PC-9 (cell line): Measurements from ENCODE around the gene CALM3. TPM values are rescaled to one million over a fixed set of nuclear protein-coding genes. Genes with fewer than 3 reads are reported as not detected.

ENCODE experiments used
- BruUV-seq: library from RNA; stranded (reverse); fragments of 400-500 nt; replicated peaks from 2 replicates; lab custom pipeline; 2021; lab: Mats Ljungman, UMichigan
- CTCF ChIA-PET: fragments of 300-600 bp; sonication (Branson Sonifier 250); formaldehyde crosslinking; loops from one replicate; lab custom pipeline; 2022; ENCODE audit warnings: antibody characterized with exemption; lab: Charles Lee
- POLR2A ChIA-PET: fragments of 300-600 bp; sonication (Branson Sonifier 250); formaldehyde crosslinking; loops from one replicate; lab custom pipeline; 2022; ENCODE audit warnings: antibody characterized with exemption; ENCODE audit not compliant: unreplicated experiment; lab: Charles Lee
- DNase-seq, 2 experiments: peaks; one replicate each; pipeline versions ENCODE4 v3.0.0 to v3.0.0-alpha.2; 2015 to 2022; ENCODE audit warnings: mixed read lengths in 1 of 2
- H2AFZ ChIP-seq: fragments of 200-600 bp; sonication (generic); 2 replicates; pipeline ENCODE4 v1.8.1; 2017; ENCODE audit warnings: antibody characterized with exemption
- H3F3A ChIP-seq: fragments of 200-600 bp; sonication (generic); 2 replicates; pipeline ENCODE4 v1.8.1; 2017; ENCODE audit warnings: antibody characterized with exemption, mild to moderate bottlenecking, low read depth; ENCODE audit not compliant: insufficient read depth
- H3K27ac ChIP-seq: fragments of 200-600 bp; sonication (generic); 2 replicates; pipeline ENCODE4 v1.6.1; 2016; ENCODE audit warnings: mixed run types
- H3K27me3 ChIP-seq: fragments of 200-600 bp; sonication (generic); 2 replicates; pipeline ENCODE4 v1.6.1; 2016; ENCODE audit warnings: low read depth, mixed run types; ENCODE audit not compliant: insufficient read depth
- H3K36me3 ChIP-seq: fragments of 200-600 bp; sonication (generic); 2 replicates; pipeline ENCODE4 v1.6.1; 2016; ENCODE audit warnings: low read depth, mixed run types
- H3K4me1 ChIP-seq: fragments of 200-600 bp; sonication (generic); replicated peaks from 2 replicates; pipeline ENCODE4 v1.6.1; 2016; ENCODE audit warnings: mixed run types; ENCODE audit not compliant: insufficient read depth
- H3K4me2 ChIP-seq: fragments of 200-600 bp; sonication (generic); 2 replicates; pipeline ENCODE4 v1.6.1; 2017; ENCODE audit warnings: mixed run types
- H3K4me3 ChIP-seq: fragments of 200-600 bp; sonication (generic); 2 replicates; pipeline ENCODE4 v1.6.1; 2016; ENCODE audit warnings: mixed run types
- H3K79me2 ChIP-seq: fragments of 200-600 bp; sonication (generic); 2 replicates; pipeline ENCODE4 v1.6.1; 2017; ENCODE audit warnings: low read depth, mixed run types
- H3K9me2 ChIP-seq: fragments of 200-600 bp; sonication (generic); 2 replicates; pipeline ENCODE4 v1.8.1; 2017; ENCODE audit warnings: mild to moderate bottlenecking; ENCODE audit not compliant: insufficient read depth
- H3K9me3 ChIP-seq: fragments of 200-600 bp; sonication (generic); 2 replicates; pipeline ENCODE4 v1.8.1; 2016; ENCODE audit warnings: low read depth; ENCODE audit not compliant: insufficient read depth
- H4K20me1 ChIP-seq: fragments of 200-600 bp; sonication (generic); 2 replicates; pipeline ENCODE4 v1.8.1; 2017; ENCODE audit not compliant: insufficient read depth
- EZH2 ChIP-seq: fragments of 200-600 bp; sonication (generic); IDR thresholded peaks from 2 replicates; pipeline ENCODE4 v1.8.0; 2017; ENCODE audit warnings: antibody characterized with exemption, low read depth
- intact Hi-C: fragments of 100-400 bp; cut with micrococcal nuclease; formaldehyde crosslinking; loops from one replicate; pipeline ENCODE4 v1.10.0; 2022; ENCODE audit not compliant: unreplicated experiment
- total RNA-seq: library from RNA; stranded (reverse); gene quantifications from 2 replicates; pipeline ENCODE4 v1.2.3, GENCODE V29; 2021
- TF ChIP-seq, protein P1 (sequence below): fragments of 200-600 bp; sonication (generic); conservative IDR thresholded peaks from 2 replicates; pipeline ENCODE4 v1.6.1; 2017; ENCODE audit warnings: mixed run types, antibody characterized with exemption, mild to moderate bottlenecking, moderate library complexity

CALM3 gene
- total RNA-seq, 1 experiment from 2014 or later, result 239 TPM

GRCh38 chr19:46600384-46601317 lies 479 bp upstream of the CALM3 start:
- H4K20me1 ChIP-seq, result no peaks in the 10 kb centered on the region
- ChIA-PET POLR2A (interaction anchor here (0.6 to 0.7 kb wide), 4 partner anchors 24 to 324 kb away, joined by 3 to 8 read pairs (median 4); partner anchors contain the start of gene PTGIR), CTCF (interaction anchor here (0.6 to 2.6 kb wide), 5 partner anchors 13 to 897 kb away, joined by 3 to 27 read pairs (median 3); no protein-coding TSS in a partner anchor)
- intact Hi-C loops, result no loop called here
- TF ChIP-seq, protein P1, sequence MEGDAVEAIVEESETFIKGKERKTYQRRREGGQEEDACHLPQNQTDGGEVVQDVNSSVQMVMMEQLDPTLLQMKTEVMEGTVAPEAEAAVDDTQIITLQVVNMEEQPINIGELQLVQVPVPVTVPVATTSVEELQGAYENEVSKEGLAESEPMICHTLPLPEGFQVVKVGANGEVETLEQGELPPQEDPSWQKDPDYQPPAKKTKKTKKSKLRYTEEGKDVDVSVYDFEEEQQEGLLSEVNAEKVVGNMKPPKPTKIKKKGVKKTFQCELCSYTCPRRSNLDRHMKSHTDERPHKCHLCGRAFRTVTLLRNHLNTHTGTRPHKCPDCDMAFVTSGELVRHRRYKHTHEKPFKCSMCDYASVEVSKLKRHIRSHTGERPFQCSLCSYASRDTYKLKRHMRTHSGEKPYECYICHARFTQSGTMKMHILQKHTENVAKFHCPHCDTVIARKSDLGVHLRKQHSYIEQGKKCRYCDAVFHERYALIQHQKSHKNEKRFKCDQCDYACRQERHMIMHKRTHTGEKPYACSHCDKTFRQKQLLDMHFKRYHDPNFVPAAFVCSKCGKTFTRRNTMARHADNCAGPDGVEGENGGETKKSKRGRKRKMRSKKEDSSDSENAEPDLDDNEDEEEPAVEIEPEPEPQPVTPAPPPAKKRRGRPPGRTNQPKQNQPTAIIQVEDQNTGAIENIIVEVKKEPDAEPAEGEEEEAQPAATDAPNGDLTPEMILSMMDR, result no peak
- TF ChIP-seq EZH2, result no peak
- no peaks in the 10 kb centered on the region for H3K27me3 ChIP-seq
- no peaks in the 10 kb centered on the region for H3K9me3 ChIP-seq
- H3F3A ChIP-seq, result peaks cover 4% of the 10 kb centered on the region; the same call in 1 of the 2 replicates
- H3K4me3 ChIP-seq, result peak overlapping the region; percentile 100
- H3K79me2 ChIP-seq, result peaks cover 35% of the 10 kb centered on the region
- H3K4me1 ChIP-seq, result peaks cover 12% of the 10 kb centered on the region; the same call in 1 of the 2 replicates
- no peaks in the 10 kb centered on the region for H3K9me2 ChIP-seq
- no TSS peak for BruUV-seq
- DNase-seq, result peak; percentile 91 to 96
- no peaks in the 10 kb centered on the region for H3K36me3 ChIP-seq
- peak overlapping the region; percentile 70 for H3K4me2 ChIP-seq
- H2AFZ ChIP-seq, result peak overlapping the region; percentile 83
- H3K27ac ChIP-seq, result peak overlapping the region; percentile 93

- Histone ChIP-seq H3K27me3 (no peaks in the 10 kb centered on the region), H2AFZ (no peak overlapping the region), H3K79me2 (peaks cover 35% of the 10 kb centered on the region), H3K9me3 (no peaks in the 10 kb centered on the region), H3K9me2 (no peaks in the 10 kb centered on the region), H3K4me2 (peak overlapping the region; percentile 89), H3K4me1 (peaks cover 12% of the 10 kb centered on the region; the same call in 1 of the 2 replicates), H3K27ac (no peak overlapping the region), H3K36me3 (peaks cover 7% of the 10 kb centered on the region; the same call in 1 of the 2 replicates), H3F3A (peaks cover 4% of the 10 kb centered on the region; the same call in 1 of the 2 replicates), H4K20me1 (no peaks in the 10 kb centered on the region), H3K4me3 (peak overlapping the region; percentile 100)
- no peak for DNase-seq
- intact Hi-C loops, result no loop called here
- CTCF ChIA-PET, result interaction anchor here (0.9 to 2.6 kb wide), 2 partner anchors 11 to 59 kb away, joined by 4 to 11 read pairs; no protein-coding TSS in a partner anchor
- POLR2A ChIA-PET, result no interaction called here
- BruUV-seq, result no TSS peak
- TF ChIP-seq EZH2, result no peak
- TF ChIP-seq, protein P1, result no peak
Measured at GRCh38 chr19:46602392-46603194, 1.5 kb downstream of the CALM3 start.

DNA sequence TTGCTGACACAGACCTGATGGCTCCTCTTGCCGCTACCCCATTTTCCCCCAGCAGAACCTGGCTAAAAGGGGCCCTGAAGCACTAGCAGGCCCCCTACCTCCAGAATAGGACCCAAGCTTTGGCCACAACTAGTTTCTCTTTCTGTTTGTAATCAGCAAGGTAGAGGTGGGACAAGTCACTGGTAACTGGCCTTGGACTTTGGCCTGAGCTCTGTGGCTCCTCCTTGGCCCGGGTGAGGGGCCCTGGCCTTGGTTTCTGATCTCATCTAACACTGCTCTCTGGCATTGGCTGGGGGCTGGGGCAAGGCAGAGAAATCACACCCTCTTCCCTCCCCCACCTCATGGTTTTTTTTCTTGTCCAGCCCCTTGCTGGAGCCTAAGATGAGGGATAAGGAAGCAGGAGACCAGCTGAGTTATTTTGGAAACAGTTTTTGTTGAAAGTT lies 2.1 kb downstream of the CALM3 start:
- Histone ChIP-seq H3K4me3 (no peak overlapping the region), H4K20me1 (no peaks in the 10 kb centered on the region), H3K36me3 (peaks cover 7% of the 10 kb centered on the region; the same call in 1 of the 2 replicates), H3K27ac (no peak overlapping the region), H3K4me1 (peaks cover 12% of the 10 kb centered on the region; the same call in 1 of the 2 replicates), H3K27me3 (no peaks in the 10 kb centered on the region), H3K4me2 (0 out of 2 replicates have a peak overlapping the region, but pooled peaks have one; percentile 89), H3K79me2 (peaks cover 35% of the 10 kb centered on the region), H3K9me3 (no peaks in the 10 kb centered on the region), H3F3A (peaks cover 4% of the 10 kb centered on the region; the same call in 1 of the 2 replicates), H3K9me2 (no peaks in the 10 kb centered on the region), H2AFZ (no peak overlapping the region)
- CTCF ChIA-PET, result no interaction called here
- DNase-seq, result no peak
- TSS peak; percentile 22 for BruUV-seq
- POLR2A ChIA-PET, result no interaction called here
- intact Hi-C loops, result no loop called here
- no peak for TF ChIP-seq EZH2
- TF ChIP-seq, protein P1, result no peak
